ENCODE data around the gene LTBR.

The LTBR gene

DNA sequence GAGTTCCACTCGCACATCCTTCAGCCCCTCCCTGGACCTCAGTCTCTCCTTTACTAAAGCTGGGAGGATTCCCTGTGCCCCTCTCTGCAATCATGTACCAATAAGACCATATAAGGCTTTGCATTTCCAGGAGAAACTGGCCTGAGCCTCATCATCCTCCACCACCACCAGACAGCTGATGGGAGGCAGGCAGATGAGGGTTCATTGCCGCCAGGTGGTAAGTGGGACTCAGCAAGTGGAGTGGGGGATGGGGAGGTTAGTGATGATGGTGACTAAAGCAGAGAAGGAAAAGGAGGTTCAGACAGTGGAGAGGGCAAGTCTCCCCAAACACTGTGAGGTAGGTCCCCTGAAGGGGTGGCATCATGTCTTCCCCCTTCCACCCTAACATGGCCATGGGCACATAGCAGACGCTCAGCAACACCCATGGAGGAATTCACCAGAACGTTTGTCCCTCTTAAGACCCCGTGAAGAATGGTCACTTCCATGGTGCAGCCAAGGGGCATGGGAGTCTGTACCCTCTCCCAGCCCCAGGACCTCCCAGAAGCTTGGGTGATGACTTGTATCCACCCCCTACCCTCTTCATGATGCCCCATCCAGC, 37.6 kb upstream of the LTBR start:
- no peak overlapping the region for H3K4me3 ChIP-seq (ENCODE audit: low read depth, low read length)
- no peak for TF ChIP-seq CTCF (IDR thresholded peaks at IDR 0.05; ENCODE audit: insufficient read depth, low read length, missing control alignments)
- POLR2A ChIA-PET = interaction anchor here (0.9 to 1.2 kb wide), 4 partner anchors 10 to 188 kb away, joined by 3 to 6 read pairs (median 4); partner anchors contain the start of gene GAPDH
- CTCF ChIA-PET = interaction anchor here (0.7 to 1.5 kb wide), 5 partner anchors 10 to 358 kb away, joined by 3 to 4 read pairs (median 3); no protein-coding TSS in a partner anchor
- no peak for DNase-seq (ENCODE audit: low read depth, low spot score)

DNA sequence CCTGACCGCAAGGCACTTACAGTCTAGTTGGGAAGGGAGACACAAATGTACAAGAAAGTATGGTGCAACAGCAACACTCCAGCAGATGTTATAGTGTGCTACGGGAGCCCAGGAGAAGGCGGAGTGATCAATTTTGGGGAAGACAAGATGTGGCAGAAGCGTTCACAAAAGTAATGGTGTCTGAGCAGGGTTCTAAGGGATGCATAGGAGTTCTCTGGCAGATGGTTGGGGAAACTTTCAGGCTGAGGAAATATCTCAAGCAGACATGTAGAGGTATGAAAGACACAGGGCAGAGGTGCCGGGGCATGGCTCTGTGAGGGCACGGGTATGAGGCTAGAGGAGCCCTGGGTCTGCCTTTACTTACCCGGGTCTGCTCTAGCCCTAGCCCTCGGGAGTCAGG, 37.0 kb upstream of the LTBR start:
- no peak for TF ChIP-seq CTCF (IDR thresholded peaks at IDR 0.05; ENCODE audit: insufficient read depth, low read length, missing control alignments)
- DNase-seq (ENCODE audit: low read depth, low spot score) = no peak
- H3K4me3 ChIP-seq (ENCODE audit: low read depth, low read length) = no peak overlapping the region
- ChIA-PET CTCF (interaction anchor here (1.0 kb wide), 1 partner anchor 10 kb away, joined by 3 read pairs; no protein-coding TSS in a partner anchor), POLR2A (no interaction called here)

DNA sequence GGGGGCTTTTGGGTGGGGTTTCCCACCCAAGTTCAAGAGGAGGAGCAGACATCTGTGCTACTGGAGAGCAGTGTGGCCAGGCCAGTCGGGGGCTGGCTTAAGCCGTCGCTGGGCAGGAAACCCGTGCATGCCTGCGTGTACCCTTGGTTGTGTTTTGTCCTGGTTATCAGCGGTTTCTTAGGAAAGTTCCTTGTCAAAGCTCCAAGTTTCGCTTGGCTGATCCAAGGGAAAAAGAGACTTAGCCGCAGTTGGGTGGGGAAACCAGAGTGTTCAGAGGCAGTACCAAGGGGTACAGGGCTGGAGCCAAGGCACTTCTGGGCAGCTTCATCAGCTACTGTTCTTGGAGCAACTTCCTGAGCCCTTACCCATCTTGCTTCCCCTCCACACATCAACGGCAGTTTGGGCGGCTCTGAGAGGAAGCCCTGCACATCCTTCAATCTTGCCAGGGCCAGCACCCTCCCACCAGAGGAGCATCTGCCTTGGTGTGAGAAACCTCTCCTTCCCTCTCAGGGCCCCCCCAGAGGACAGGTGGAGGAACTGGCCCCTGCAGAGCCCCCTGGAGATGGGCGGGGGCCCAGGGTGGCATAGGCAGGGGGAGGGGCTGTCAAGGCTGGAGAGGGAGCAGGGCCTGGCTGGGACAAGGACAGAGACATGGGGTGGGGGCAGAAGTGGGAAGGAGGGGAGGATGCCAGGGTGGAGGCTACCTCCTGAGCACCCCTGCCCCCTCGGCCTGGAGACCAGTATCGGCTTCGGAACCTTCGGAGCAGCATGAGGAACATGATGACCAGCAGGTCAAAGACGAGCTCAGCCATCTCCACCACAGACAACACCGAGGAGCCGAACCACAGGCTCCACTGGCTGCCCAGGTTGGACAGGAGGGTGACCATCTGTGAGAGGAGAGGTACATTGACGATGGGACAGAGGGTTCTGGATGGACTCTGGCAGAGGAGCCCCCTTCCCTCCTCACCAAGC, 36.3 kb upstream of the LTBR start:
- DNase-seq (ENCODE audit: low read depth, low spot score) = no peak
- H3K4me3 ChIP-seq (ENCODE audit: low read depth, low read length) = no peak overlapping the region
- CTCF ChIA-PET = no interaction called here
- POLR2A ChIA-PET = no interaction called here
- no peak for TF ChIP-seq CTCF (IDR thresholded peaks at IDR 0.05; ENCODE audit: insufficient read depth, low read length, missing control alignments)

DNA sequence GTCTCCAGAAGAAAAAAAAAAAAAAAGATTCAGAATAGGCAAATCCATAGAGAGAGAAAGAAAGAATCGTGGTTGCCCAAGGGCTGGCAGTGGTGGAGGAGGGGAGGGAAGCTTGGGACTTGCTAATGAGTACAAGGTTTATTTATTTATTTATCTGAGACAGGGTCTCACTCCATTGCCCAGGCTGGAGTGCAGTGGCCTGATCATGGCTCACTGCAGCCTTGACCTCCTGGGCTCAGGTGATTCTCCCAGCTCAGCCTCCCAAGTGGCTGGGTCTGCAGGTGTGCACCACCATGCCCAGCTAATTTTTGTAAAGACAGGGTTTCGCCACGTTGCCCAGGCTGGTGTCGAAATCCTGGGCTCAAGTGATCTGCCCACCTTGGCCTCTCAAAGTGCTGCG, 32.3 kb upstream of the LTBR start:
- no peak for TF ChIP-seq CTCF (IDR thresholded peaks at IDR 0.05; ENCODE audit: insufficient read depth, low read length, missing control alignments)
- ChIA-PET POLR2A (interaction anchor here (1.5 kb wide), 1 partner anchor 119 kb away, joined by 3 read pairs; the partner anchor contains the start of gene VAMP1), CTCF (interaction anchor here (1.0 kb wide), 1 partner anchor 29 kb away, joined by 4 read pairs; no protein-coding TSS in a partner anchor)
- no peak for DNase-seq (ENCODE audit: low read depth, low spot score)
- no peak overlapping the region for H3K4me3 ChIP-seq (ENCODE audit: low read depth, low read length)

GRCh38 chr12:6352193-6353173, 31.5 kb upstream of the LTBR start:
- H3K4me3 ChIP-seq (ENCODE audit: low read depth, low read length) = no peak overlapping the region
- ChIA-PET POLR2A (interaction anchor here (1.5 kb wide), 1 partner anchor 118 kb away, joined by 3 read pairs; the partner anchor contains the start of gene VAMP1), CTCF (interaction anchor here (1.0 to 1.1 kb wide), 2 partner anchors 15 to 30 kb away, joined by 3 to 4 read pairs; no protein-coding TSS in a partner anchor)
- TF ChIP-seq CTCF (IDR thresholded peaks at IDR 0.05; ENCODE audit: insufficient read depth, low read length, missing control alignments) = no peak
- no peak for DNase-seq (ENCODE audit: low read depth, low spot score)

All from AG04449 (cell line).